NCI-H1105 treated with DMSO at 0.1 percent for 48 hours (cell line): ENCODE measurements around the gene UBE2G1.
"Not testable (repeated sequence)": the region's sequence is repeated elsewhere in the genome, so short reads cannot be mapped to it uniquely, and the experiment has no call there.

Source experiments
- DNase-seq: peaks from one replicate; lab custom pipeline; 2025; lab: John Stamatoyannopoulos, UW

UBE2G1 gene

GRCh38 chr17:4366327-4367063 lies at the start of gene UBE2G1:
UBE2G1 (minus strand) TSS chr17:4366675; CDS start chr17:4366316, 359 bp downstream.
- peak; percentile 99 for DNase-seq

GRCh38 chr17:4412933-4413831 lies 46.7 kb upstream of the UBE2G1 start:
- peak; percentile 87 for DNase-seq

- DNase-seq: no peak
These were observed 44.7 kb upstream of the UBE2G1 start for GRCh38 chr17:4411201-4411600.

- no peak for DNase-seq
These were observed 43.2 kb upstream of the UBE2G1 start for GRCh38 chr17:4409659-4410058.

- no peak for DNase-seq
These were observed 41.4 kb upstream of the UBE2G1 start for GRCh38 chr17:4407851-4408250.

GRCh38 chr17:4407216-4407615 lies 40.7 kb upstream of the UBE2G1 start:
- DNase-seq: no peak

- no peak for DNase-seq
These were observed 39.9 kb upstream of the UBE2G1 start for GRCh38 chr17:4406386-4406785.

- DNase-seq: no peak
These were observed 39.2 kb upstream of the UBE2G1 start for GRCh38 chr17:4405699-4406098.

- no peak for DNase-seq
These were observed 38.7 kb upstream of the UBE2G1 start for GRCh38 chr17:4405038-4405669.

GRCh38 chr17:4397840-4398239 lies 31.4 kb upstream of the UBE2G1 start:
- no peak for DNase-seq

- no peak for DNase-seq
These were observed 28.6 kb upstream of the UBE2G1 start for GRCh38 chr17:4395111-4395478.

GRCh38 chr17:4394208-4395110 lies 28.0 kb upstream of the UBE2G1 start:
- no peak for DNase-seq

- DNase-seq: no peak
These were observed 27.3 kb upstream of the UBE2G1 start for GRCh38 chr17:4393806-4394205.

GRCh38 chr17:4389079-4389478 lies 22.6 kb upstream of the UBE2G1 start:
- DNase-seq: no peak

GRCh38 chr17:4387137-4387536 lies 20.7 kb upstream of the UBE2G1 start:
- no peak for DNase-seq

GRCh38 chr17:4386406-4386805 lies 19.9 kb upstream of the UBE2G1 start:
- no peak for DNase-seq

- no peak for DNase-seq
These were observed 15.5 kb upstream of the UBE2G1 start for GRCh38 chr17:4381690-4382671.

- DNase-seq: no peak
These were observed 12.2 kb upstream of the UBE2G1 start for GRCh38 chr17:4378626-4379025.

- not testable (repeated sequence) for DNase-seq
These were observed 10.8 kb upstream of the UBE2G1 start for GRCh38 chr17:4377247-4377646.

GRCh38 chr17:4375796-4376440 lies 9.4 kb upstream of the UBE2G1 start:
- DNase-seq: not testable (repeated sequence)
